NB4 (cell line): ENCODE results near the gene MRPS17.

Source experiments
- DNase-seq: peaks from one replicate; pipeline ENCODE4 v3.0.0; 2010; ENCODE audit warnings: low read depth
- H3K4me3 ChIP-seq: one replicate; pipeline ENCODE4 v1.5.1; 2011; ENCODE audit warnings: mild to moderate bottlenecking, low read depth, low read length, moderate library complexity
- MYC ChIP-seq: IDR thresholded peaks from 2 replicates; pipeline ENCODE4 v1.6.1; 2011; ENCODE audit warnings: low read depth, low read length
- POLR2A ChIP-seq: IDR thresholded peaks from 2 replicates; pipeline ENCODE4 v1.6.1; 2011; ENCODE audit warnings: mild to moderate bottlenecking; ENCODE audit not compliant: insufficient read length; ENCODE audit errors: extremely low read depth
- TF ChIP-seq, protein P1 (sequence below): IDR thresholded peaks from one replicate; pipeline ENCODE4 v1.5.1; 2012; ENCODE audit warnings: low read depth, low read length
- TF ChIP-seq, protein P2 (sequence below): IDR thresholded peaks from 2 replicates; pipeline ENCODE4 v1.6.1; 2011; ENCODE audit warnings: low read depth, low read length

MRPS17 gene

DNA sequence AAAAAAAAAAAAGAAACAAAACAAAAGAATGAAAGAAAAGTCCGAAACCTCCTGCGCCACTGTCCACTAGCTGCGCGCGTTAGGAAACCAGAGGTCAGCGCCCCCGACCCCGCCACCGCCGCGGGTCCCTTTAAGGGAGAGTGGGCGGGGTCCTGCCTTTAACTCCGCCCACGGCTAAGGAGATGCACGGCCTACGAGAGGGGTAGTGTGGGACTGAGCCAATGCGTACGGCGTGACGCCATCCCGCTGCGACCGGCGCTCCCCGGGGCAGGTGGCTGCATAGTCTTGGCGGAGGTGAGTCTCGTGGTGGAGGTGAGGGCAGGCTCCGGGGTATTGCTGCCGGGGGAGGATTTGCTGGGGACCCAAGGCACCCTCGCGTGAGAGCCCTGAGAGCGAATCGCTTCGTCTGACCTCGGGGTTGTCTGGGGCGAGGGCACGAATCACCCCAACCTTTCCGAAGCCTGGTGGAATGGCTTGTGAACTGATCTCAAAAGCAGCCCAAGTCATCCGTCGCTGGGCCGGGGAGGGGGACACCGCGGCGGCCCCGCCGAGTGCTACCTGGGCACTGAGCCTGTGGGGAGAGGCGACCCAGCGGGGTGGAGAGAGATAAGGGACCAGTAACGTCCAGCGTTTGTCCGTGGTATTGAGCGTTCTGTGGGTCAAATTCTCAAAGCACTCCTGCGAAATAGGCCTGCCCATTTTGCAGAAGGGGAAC is at the start of gene MRPS17:
TSS of gene MRPS17 (plus strand) at position 241 of the 715 bp plus-strand sequence. CDS start 1,319 bp downstream, outside the sequence.
- peak; percentile 96 for TF ChIP-seq POLR2A
- TF ChIP-seq, protein P1, sequence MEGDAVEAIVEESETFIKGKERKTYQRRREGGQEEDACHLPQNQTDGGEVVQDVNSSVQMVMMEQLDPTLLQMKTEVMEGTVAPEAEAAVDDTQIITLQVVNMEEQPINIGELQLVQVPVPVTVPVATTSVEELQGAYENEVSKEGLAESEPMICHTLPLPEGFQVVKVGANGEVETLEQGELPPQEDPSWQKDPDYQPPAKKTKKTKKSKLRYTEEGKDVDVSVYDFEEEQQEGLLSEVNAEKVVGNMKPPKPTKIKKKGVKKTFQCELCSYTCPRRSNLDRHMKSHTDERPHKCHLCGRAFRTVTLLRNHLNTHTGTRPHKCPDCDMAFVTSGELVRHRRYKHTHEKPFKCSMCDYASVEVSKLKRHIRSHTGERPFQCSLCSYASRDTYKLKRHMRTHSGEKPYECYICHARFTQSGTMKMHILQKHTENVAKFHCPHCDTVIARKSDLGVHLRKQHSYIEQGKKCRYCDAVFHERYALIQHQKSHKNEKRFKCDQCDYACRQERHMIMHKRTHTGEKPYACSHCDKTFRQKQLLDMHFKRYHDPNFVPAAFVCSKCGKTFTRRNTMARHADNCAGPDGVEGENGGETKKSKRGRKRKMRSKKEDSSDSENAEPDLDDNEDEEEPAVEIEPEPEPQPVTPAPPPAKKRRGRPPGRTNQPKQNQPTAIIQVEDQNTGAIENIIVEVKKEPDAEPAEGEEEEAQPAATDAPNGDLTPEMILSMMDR: no peak
- peak; percentile 99 for TF ChIP-seq MYC
- TF ChIP-seq, protein P2, sequence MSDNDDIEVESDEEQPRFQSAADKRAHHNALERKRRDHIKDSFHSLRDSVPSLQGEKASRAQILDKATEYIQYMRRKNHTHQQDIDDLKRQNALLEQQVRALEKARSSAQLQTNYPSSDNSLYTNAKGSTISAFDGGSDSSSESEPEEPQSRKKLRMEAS: peak; percentile 92
- DNase-seq: peak; percentile 95
- peak within 1 kb of the TSS; percentile 100 for H3K4me3 ChIP-seq

DNA sequence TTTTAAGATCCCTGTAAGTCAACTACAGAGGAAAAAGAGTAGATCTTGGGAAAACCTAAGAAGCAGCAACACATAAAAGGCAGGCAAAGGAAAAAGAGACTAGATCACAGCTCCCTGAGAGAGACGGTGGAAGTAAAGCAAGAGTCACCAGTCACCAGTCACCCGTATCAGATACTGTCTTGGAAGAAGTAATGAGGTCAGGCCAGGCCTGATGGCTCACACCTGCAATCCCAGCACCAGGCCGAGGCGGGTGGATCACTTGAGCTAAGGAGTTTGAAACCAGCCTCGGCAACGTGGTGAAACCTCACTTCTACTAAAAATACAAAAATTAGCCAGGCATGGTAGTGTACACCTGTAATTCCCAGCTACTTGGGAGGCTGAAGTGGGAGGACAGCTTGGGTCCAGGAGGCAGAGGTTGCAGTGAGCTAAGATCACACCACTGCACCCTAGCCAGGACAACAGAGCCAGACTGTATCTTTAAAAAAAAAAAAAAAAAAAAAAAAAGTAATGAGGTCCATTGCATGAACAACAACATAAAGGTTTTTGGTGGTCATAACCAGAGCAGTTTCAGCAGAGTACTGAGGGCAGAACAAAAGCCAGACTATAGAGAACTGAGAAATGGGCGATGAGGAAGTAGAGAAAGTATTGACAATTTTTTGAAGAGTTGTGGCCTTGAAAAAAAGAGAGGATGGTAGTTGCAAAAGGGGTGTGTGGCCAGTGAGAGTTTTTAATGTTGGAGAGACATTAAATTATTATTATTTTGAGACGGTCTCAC is 47.5 kb upstream of the MRPS17 start:
- no peak overlapping the region for H3K4me3 ChIP-seq
- no peak for DNase-seq
- TF ChIP-seq, protein P1: no peak
- no peak for TF ChIP-seq MYC
- TF ChIP-seq, protein P2: no peak
- TF ChIP-seq POLR2A: no peak

DNA sequence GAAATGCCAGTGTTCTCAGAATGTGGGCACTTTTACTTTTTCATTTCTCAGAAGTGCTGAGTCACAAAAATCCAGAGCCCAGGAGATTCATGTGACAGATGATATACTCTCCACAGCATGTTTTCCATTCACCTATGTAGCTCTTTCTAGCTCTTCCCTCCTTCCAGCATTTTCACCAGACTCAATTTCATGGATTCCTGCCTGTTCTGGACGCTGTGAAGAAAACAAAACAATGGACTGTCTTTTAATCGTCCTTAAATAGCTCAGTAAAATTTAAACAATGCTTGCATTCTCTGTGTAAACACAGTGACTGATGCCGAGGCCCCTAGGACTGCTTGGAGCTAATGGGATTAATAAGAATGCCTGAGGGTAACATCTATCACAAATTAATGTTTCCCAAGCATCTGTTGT is 38.9 kb upstream of the MRPS17 start:
- DNase-seq: no peak
- TF ChIP-seq MYC (no peak), POLR2A (no peak)
- TF ChIP-seq, protein P2: no peak
- TF ChIP-seq, protein P1: no peak
- H3K4me3 ChIP-seq: no peak overlapping the region

DNA sequence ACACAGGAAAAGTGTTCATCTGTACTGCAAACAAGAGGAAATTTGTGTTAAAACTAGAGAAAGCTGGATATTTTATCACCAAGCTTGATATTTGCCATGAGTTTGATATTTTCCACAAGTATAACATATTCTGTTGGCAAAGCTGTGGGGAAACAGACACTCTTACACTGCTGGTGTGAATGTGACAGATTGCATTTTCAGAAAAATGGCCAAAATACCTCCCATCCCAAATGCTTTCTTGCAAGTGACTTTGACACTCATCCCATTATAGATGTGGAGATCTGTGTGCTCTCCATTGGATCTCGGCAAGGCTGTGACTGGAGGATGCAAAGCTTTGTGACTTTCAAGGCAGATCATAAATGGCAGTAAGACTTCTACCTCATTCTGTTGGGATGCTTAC is 33.9 kb upstream of the MRPS17 start:
- DNase-seq: no peak
- TF ChIP-seq, protein P1: no peak
- TF ChIP-seq, protein P2: no peak
- TF ChIP-seq MYC: no peak
- no peak for TF ChIP-seq POLR2A
- H3K4me3 ChIP-seq: no peak overlapping the region

DNA sequence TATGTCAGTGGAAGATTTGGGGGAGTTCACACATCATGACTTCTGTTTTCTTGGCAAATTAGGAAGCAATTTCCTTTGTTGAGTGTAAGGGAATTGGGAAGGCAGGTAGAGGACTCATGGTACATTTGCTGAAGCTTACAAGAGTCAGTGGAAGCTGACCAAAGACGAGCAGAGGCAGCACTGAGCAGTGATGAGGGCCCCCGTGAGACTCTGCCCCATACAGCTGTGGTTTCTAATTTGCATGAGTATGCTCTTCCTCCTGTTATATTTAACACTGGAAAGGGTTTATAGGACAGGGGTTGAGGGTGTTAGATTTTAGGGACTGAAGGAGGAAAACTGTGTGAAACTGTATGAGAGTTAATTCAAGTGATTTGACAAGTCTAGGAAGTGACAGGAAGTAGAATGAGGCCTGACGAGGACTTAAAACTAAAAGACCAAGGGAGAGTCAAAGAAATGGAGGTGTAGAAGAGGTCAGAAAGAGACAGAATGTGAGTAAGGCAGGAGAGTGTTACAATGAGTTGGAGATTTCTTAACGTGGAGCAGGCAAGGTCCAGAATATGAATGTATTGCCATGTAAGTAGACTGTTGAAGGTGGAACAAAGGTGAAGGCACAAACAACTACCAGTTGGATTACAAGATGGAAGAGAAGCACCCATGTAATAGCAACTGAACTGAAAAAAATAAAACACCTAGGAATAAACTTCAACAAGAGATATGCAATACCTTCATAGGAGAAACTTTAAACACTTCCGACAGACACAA is 23.5 kb upstream of the MRPS17 start:
- no peak overlapping the region for H3K4me3 ChIP-seq
- no peak for DNase-seq
- no peak for TF ChIP-seq MYC
- TF ChIP-seq, protein P2: no peak
- no peak for TF ChIP-seq POLR2A
- TF ChIP-seq, protein P1: no peak
